Fibroblast of lung (primary cell): ENCODE results near the gene PRKACB.

Experiments
- EZH2 ChIP-seq: IDR thresholded peaks from 2 replicates; pipeline ENCODE4 v1.5.1; 2012; ENCODE audit warnings: low read length, control low read depth, mild to moderate bottlenecking; ENCODE audit errors: missing control alignments
- TF ChIP-seq, protein P1 (sequence below), 2 donors: IDR thresholded peaks in 1 of 2; conservative IDR thresholded peaks in 1 of 2; 1 replicate in 1 of 2; 2 replicates in 1 of 2; pipeline ENCODE4 v1.5.1; 2011 to 2012; ENCODE audit warnings: low read length in 2 of 2, control low read depth in 1 of 2, inconsistent platforms in 1 of 2, low read depth in 1 of 2, mild to moderate bottlenecking in 1 of 2

GRCh38 chr1:84223751-84224432, 79.8 kb downstream of the PRKACB start:
- TF ChIP-seq, protein P1, sequence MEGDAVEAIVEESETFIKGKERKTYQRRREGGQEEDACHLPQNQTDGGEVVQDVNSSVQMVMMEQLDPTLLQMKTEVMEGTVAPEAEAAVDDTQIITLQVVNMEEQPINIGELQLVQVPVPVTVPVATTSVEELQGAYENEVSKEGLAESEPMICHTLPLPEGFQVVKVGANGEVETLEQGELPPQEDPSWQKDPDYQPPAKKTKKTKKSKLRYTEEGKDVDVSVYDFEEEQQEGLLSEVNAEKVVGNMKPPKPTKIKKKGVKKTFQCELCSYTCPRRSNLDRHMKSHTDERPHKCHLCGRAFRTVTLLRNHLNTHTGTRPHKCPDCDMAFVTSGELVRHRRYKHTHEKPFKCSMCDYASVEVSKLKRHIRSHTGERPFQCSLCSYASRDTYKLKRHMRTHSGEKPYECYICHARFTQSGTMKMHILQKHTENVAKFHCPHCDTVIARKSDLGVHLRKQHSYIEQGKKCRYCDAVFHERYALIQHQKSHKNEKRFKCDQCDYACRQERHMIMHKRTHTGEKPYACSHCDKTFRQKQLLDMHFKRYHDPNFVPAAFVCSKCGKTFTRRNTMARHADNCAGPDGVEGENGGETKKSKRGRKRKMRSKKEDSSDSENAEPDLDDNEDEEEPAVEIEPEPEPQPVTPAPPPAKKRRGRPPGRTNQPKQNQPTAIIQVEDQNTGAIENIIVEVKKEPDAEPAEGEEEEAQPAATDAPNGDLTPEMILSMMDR (conservative IDR thresholded peaks at IDR 0.05 in 1 of 2, IDR thresholded peaks at IDR 0.05 in 1 of 2; ENCODE audit: low read depth in 1 of 2, low read length in 2 of 2), result no peak
- TF ChIP-seq EZH2, result no peak
